ENCODE measurements around the gene TBC1D22A.
A peak's percentile ranks its signal among the peaks of the same experiment; 100 is the strongest.

The TBC1D22A gene

DNA sequence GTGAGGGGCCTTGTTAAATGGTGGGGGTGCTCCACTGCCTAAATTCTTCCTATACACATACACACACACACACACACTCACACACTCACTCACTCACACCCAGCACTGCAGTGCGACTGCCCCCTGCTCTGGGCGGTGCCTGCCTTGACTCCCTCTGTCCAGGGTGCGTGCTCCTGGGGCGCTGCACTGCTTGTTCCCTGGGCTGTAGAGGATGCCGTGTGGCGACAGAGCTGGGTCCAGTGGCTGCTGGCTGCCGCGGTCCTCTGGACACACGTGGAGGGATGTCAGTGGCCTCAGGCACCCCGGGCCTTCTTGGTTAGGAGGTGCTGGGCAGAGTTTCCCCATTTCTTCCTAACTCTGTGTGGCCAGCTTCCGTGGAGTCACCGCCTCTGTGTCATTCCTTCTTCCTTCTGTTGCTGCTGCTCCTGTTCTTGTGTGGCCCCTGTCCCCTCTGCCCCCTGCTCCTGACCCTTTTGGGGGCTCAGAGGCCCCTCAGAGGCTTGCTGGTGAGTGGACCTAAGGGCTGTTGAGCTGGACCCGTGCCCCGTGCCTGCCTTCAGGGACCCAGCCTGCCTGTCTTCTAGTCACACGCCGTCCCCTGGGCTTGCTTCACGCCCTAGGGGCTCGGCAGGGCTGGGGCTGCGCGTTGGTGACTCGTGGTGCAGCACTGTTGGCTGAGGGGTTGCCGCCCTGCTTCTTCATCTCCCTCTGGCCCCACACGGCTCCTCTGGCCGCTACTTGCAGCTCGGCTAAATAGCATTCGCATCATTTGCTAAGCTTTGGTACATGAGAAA is 147.0 kb downstream of the TBC1D22A start:
- Mint-ChIP-seq H3K4me3 (no peak overlapping the region), H3K27ac (no peak overlapping the region), H3K4me1 (no peaks in the 10 kb centered on the region), H3K27me3 (no peaks in the 10 kb centered on the region), H3K9me3 (no peaks in the 10 kb centered on the region), H3K36me3 (ENCODE audit: low read depth) (peaks cover 8% of the 10 kb centered on the region)
- ATAC-seq = no peak
- DNase-seq = no peak

DNA sequence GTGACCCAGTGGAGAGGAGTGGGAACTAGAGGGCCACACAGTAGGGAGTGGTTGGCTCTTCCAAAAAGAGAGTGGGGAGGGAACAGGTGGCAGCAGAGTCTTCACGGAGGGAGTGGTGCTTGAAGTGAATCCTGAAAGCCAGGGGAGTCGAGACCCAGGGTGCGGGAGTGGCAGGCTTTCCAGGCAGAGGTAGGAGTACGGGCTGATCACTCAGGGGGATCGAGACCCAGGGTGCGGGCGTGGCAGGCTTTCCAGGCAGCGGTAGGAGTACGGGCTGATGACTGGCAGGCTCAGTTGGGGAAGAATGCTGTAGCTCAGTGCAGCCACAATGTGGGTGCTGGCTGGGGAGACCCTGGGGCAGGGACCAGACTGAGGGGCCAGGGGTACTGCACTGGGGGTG is 148.2 kb downstream of the TBC1D22A start:
- Mint-ChIP-seq H3K9me3 (no peaks in the 10 kb centered on the region), H3K36me3 (ENCODE audit: low read depth) (peaks cover 8% of the 10 kb centered on the region), H3K27me3 (no peaks in the 10 kb centered on the region), H3K27ac (peak overlapping the region; percentile 49), H3K4me3 (no peak overlapping the region), H3K4me1 (no peaks in the 10 kb centered on the region)
- ATAC-seq (no peak), DNase-seq (no peak)

DNA sequence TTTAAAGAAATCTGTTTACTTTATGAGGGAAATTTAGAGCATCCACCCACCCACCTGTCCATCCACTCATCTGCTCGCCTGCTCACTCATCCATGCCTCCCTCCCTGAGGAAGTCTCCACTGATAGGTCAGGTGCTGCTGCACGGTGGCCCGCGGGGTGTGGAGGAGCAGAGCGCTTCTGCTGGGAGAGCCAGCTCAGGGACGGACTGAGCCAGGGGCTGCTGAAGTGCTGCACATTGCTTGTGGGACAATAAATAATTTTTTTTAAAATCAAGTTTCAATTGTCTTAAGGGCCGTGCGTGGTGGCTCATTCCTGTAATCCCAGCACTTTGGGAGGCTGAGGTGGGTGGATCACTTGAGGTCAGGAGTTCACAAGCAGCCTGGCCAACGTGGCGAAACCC is 148.9 kb downstream of the TBC1D22A start:
- DNase-seq (no peak), ATAC-seq (no peak)
- Mint-ChIP-seq H3K4me3 (no peak overlapping the region), H3K4me1 (peaks cover 3% of the 10 kb centered on the region), H3K36me3 (ENCODE audit: low read depth) (peaks cover 10% of the 10 kb centered on the region), H3K27me3 (no peaks in the 10 kb centered on the region), H3K27ac (no peak overlapping the region), H3K9me3 (no peaks in the 10 kb centered on the region)

DNA sequence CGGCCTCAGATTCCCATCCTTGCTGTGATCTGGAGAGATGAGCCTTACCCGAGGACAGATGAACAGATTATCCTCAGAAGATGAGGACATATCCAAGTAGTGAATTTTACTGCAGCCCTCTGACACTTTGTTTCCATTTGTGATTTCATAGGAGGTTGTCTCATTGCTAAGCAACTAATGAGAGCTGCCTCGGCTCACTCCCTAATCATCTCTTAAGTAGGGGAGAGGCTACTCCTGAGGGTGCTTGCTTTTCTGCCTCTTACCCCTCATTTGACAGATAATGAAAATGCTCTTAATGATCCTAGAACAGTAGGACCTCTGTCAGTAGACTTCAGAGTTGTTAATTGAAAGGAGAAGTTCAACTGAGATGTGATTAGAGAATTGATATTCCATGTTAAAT is 150.9 kb downstream of the TBC1D22A start:
- ATAC-seq (no peak), DNase-seq (no peak)
- H3K36me3 Mint-ChIP-seq (ENCODE audit: low read depth) = peaks cover 23% of the 10 kb centered on the region
- no peak overlapping the region for H3K4me3 Mint-ChIP-seq
- H3K4me1 Mint-ChIP-seq = peaks cover 3% of the 10 kb centered on the region
- H3K27ac Mint-ChIP-seq = no peak overlapping the region
- H3K9me3 Mint-ChIP-seq = no peaks in the 10 kb centered on the region
- H3K27me3 Mint-ChIP-seq = no peaks in the 10 kb centered on the region

DNA sequence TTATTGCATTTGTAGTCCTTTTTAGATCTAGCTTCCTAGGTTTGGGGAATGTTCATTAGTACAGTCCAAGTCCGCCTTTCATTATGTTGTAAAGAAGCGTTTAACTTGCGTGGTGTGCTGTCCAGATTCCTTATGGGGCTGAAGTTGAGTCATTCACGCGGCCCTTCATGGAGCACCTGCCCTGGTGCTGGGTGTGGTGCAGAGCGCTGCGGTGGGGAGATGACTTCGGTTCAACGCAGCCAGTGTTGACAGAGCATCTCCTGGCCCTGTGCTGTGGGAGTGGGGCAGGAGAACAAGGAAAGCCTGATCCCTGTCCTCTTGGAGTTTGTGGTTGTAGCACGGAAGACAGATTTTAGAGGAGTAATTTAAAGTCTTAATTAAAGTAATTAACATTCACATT is 152.0 kb downstream of the TBC1D22A start:
- Mint-ChIP-seq H3K4me3 (no peak overlapping the region), H3K9me3 (no peaks in the 10 kb centered on the region), H3K4me1 (peaks cover 3% of the 10 kb centered on the region), H3K27me3 (no peaks in the 10 kb centered on the region), H3K36me3 (ENCODE audit: low read depth) (peaks cover 31% of the 10 kb centered on the region), H3K27ac (no peak overlapping the region)
- ATAC-seq = no peak
- no peak for DNase-seq

DNA sequence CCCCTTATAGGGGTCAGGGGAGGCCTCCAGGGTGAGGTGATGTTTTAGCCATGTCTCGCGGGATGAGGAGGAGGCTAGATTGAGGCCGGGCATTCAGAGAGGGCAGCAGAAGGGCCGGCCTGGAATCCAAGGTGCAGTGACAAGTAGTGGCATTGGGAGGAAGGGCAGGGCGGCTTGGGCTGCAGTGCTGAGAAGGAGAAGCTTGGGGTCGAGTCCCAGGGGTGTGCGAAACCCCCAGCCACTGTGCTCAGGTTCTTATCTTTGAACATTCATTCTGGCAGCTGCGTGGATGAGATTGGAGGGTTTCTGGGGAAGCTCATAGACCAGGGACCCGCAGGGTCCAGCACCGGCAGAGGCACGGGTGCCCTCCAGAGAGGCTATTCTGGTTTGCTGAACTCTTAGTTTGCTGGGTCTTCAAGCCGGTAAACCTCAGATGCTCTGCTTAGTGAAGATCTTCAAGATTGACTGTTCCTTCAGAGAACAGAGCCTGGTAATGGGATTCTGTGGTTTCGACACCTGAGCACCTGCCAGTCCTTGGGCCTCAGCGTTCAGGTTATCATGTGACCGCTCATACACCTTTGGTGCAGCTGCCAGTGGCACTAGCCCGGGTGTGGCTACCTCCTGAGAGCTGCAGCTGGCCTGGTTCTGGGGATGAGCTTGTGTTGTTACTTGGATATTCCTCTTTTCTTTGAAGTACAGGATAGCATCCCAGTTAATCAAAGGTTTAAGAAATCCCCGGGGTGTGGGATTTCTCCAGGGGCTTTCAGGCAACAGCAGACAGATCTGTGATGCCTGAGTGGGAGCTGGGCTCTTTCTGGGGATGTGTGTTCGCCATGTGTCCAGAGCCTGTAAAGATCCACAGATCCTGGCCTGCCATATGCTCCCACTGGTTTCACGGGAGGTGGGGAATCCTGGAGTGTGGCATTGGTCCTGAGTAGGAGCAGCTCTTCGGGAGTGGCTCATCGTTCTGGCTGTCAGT is 152.8 kb downstream of the TBC1D22A start:
- DNase-seq (no peak), ATAC-seq (no peak)
- Mint-ChIP-seq H3K4me3 (no peak overlapping the region), H3K27me3 (no peaks in the 10 kb centered on the region), H3K9me3 (no peaks in the 10 kb centered on the region), H3K27ac (no peak overlapping the region), H3K36me3 (ENCODE audit: low read depth) (peaks cover 36% of the 10 kb centered on the region), H3K4me1 (peaks cover 3% of the 10 kb centered on the region)

DNA sequence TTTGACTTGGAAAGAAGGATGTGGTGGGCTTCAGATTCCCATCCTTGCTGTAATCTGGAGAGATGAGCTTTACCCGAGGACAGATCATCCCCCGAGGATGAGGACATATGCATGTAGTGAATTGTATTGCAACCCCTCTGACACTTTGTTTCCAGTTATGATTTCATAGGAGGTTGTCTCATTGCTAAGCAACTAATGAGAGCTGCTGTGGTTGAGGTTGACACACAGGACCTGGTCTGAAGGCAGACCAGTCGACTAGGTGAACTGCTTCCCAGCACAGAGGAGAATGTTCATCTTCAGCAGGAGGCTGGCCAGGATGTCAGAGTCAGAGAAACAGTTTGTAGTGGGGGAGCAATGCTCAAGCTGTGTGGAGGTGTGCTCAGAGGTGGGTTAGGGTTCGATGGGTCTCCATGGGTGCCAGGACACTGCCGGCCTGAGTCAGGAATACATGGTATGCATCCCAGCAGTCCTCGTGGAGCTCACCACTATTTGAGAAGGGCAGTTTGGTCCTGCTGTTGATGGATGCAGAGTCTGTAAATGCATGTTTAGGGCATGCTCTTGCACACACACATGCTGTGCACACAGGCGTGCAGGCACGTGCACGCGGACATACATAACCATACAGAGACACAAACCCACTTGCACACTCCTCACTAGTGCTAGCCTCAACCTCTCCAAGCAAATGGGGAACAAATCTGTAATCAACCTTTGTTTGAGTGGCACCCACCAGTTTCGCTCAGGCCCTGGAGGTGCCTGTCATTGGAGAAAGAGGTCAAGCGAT is 153.7 kb downstream of the TBC1D22A start:
- H3K9me3 Mint-ChIP-seq = peaks cover 1% of the 10 kb centered on the region
- no peak overlapping the region for H3K4me3 Mint-ChIP-seq
- no peak for DNase-seq
- peaks cover 3% of the 10 kb centered on the region for H3K4me1 Mint-ChIP-seq
- peaks cover 35% of the 10 kb centered on the region for H3K36me3 Mint-ChIP-seq (ENCODE audit: low read depth)
- no peak overlapping the region for H3K27ac Mint-ChIP-seq
- H3K27me3 Mint-ChIP-seq = no peaks in the 10 kb centered on the region
- peak; percentile 16 for ATAC-seq

DNA sequence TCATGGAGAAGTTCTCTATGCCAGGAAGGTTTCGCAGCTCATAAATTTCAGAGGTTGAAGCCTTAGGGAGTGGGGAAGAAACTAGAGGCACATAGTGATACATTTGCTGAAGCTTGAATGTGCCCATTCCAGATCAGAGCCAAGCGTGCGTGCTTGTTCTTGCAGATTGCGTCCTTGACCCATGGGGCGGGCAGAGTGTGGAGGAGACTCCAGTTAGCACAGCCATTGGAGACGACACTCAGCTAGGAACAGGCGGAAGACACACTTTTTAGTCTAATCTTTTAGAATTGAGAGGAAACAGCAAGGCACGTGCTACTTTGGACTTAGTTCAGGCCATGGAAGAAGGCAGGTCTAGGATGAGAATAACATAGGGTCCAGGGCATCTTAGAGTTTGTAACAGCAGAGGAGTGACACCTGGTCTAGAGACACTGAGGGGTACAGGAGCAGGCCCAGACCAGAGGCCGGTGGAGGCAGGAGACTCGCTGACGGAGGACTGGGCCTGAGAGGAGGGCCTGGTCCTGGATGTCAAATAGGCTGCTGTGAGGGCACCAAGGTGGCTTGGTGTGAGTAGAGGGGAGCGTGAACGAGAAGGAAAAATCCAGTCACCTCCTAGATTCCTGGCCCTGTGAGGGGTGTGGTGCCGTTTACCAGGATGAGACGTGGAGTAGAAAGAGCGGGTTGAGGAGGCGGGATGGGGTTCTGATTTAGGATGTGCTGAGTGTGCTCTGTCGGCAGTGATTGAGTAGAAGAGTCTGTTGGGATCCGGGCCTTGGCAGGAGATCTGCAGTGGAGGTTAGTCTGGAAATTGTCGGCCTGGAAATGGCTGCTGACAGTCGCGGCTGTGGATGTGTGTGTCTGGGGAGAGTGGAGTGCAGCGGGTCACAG is 154.7 kb downstream of the TBC1D22A start:
- Mint-ChIP-seq H3K27ac (no peak overlapping the region), H3K4me3 (no peak overlapping the region), H3K27me3 (no peaks in the 10 kb centered on the region), H3K9me3 (peaks cover 9% of the 10 kb centered on the region), H3K36me3 (ENCODE audit: low read depth) (peaks cover 44% of the 10 kb centered on the region), H3K4me1 (peaks cover 3% of the 10 kb centered on the region)
- ATAC-seq (no peak), DNase-seq (no peak)

DNA sequence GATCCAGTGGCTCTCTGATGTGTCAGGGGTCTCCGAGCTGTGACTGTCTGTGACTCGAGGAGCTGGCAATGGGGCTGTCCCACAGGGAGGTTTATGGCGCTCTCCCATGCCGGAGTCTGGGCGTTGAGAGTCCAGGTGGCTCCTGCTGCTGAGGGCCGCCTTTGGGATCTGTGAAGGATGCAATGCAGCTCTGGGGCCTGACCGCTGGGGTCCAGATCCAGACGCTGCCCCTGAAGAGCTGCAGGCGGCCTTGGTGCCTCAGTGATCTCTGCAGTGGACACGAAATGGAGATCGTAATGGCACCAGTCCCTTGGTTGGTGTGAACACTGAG is 155.3 kb downstream of the TBC1D22A start:
- DNase-seq (no peak), ATAC-seq (no peak)
- H3K9me3 Mint-ChIP-seq = peaks cover 9% of the 10 kb centered on the region
- peaks cover 42% of the 10 kb centered on the region for H3K36me3 Mint-ChIP-seq (ENCODE audit: low read depth)
- no peak overlapping the region for H3K27ac Mint-ChIP-seq
- peaks cover 3% of the 10 kb centered on the region for H3K4me1 Mint-ChIP-seq
- no peaks in the 10 kb centered on the region for H3K27me3 Mint-ChIP-seq
- no peak overlapping the region for H3K4me3 Mint-ChIP-seq

DNA sequence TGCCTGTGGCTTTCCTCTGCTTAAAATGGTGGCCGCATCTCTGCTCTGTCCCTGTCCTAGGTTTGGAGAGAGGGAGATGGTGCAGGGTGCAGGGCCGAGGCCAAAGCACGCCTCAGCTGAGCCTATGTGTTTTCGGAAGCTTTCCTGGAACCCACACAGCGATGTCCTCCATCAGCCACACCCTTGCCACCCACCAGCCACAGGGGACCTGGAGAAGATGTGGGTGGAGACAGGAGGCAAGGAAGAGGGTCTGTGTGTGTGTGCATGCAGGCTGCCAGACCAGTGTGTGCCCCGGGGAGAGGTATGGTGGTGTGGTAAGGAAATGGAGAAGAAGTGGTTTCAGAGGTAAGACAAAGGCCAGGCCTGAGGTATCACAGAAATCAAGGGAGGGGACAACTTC is 155.7 kb downstream of the TBC1D22A start:
- H3K4me3 Mint-ChIP-seq = no peak overlapping the region
- H3K27me3 Mint-ChIP-seq = no peaks in the 10 kb centered on the region
- peaks cover 3% of the 10 kb centered on the region for H3K4me1 Mint-ChIP-seq
- H3K27ac Mint-ChIP-seq = no peak overlapping the region
- peaks cover 9% of the 10 kb centered on the region for H3K9me3 Mint-ChIP-seq
- H3K36me3 Mint-ChIP-seq (ENCODE audit: low read depth) = peaks cover 39% of the 10 kb centered on the region
- no peak for DNase-seq
- ATAC-seq = no peak

DNA sequence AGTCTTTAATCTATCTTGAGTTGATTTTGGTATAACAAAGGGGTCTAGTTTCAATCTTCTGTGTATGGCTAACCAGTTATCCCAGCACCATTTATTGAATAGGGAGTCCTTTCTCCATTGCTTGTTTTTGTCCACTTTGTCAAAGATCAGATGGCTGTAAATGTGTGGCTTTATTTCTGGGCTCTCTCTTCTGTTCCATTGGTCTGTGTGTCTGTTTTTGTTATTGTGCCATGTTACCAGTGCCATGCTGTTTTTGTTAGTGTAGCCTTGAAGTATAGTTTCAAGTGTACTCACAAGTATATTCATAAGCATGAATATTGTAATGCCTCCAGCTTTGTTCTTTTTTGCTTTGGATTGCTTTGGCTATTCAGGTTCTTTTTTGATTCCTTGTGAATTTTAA is 159.6 kb downstream of the TBC1D22A start:
- Mint-ChIP-seq H3K4me1 (no peaks in the 10 kb centered on the region), H3K27ac (no peak overlapping the region), H3K9me3 (peaks cover 9% of the 10 kb centered on the region), H3K4me3 (no peak overlapping the region), H3K36me3 (ENCODE audit: low read depth) (peaks cover 39% of the 10 kb centered on the region), H3K27me3 (no peaks in the 10 kb centered on the region)
- ATAC-seq (no peak), DNase-seq (no peak)

DNA sequence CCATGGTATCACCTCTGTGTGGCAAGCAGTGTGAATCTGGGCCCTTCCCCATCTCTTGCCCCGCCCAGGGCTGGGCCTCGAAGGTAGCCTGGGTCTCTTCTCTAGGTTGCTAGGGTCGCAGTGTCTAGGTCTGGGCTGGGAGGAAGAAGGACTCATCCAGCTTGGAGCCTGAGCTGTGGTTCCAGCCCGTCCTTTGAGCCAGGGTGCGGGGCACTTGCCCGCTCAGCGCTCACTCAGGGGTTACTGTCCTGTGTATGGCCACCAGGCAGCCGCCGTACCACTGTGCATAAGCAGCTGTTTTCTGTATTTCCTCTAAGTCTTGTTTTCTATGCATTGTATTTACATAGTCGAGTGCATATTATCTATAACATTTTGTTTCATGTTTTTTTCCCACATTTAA is 160.9 kb downstream of the TBC1D22A start:
- H3K27me3 Mint-ChIP-seq = no peaks in the 10 kb centered on the region
- no peak for ATAC-seq
- no peak for DNase-seq
- no peaks in the 10 kb centered on the region for H3K4me1 Mint-ChIP-seq
- H3K27ac Mint-ChIP-seq = no peak overlapping the region
- H3K4me3 Mint-ChIP-seq = no peak overlapping the region
- peaks cover 9% of the 10 kb centered on the region for H3K9me3 Mint-ChIP-seq
- H3K36me3 Mint-ChIP-seq (ENCODE audit: low read depth) = peaks cover 31% of the 10 kb centered on the region

DNA sequence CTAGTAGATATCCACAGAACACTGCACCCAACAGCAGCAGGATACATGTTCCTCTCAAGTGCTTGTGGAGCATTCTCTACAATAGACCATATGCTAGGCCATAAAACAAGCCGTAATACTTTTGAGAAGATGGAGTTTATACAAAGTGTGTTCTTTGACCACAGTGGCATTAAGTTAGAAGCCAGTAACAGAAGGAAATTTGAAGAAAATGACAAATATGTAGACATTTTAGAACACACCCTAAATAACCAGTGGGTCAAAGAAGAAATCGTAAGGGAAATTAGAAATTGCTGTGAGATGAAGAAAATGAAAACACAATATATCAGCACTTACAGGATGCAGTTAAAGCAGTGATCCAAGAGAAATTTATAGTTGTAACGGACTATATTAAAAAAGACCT is 163.4 kb downstream of the TBC1D22A start:
- no peak overlapping the region for H3K27ac Mint-ChIP-seq
- no peak for DNase-seq
- H3K9me3 Mint-ChIP-seq = peaks cover 9% of the 10 kb centered on the region
- H3K4me3 Mint-ChIP-seq = no peak overlapping the region
- no peaks in the 10 kb centered on the region for H3K4me1 Mint-ChIP-seq
- H3K27me3 Mint-ChIP-seq = no peaks in the 10 kb centered on the region
- ATAC-seq = no peak
- H3K36me3 Mint-ChIP-seq (ENCODE audit: low read depth) = peaks cover 25% of the 10 kb centered on the region
